ENCODE results near the gene CPE. TPM values are rescaled to one million over a fixed set of nuclear protein-coding genes. Genes with fewer than 3 reads are reported as not detected.
A peak's percentile ranks its signal among the peaks of the same experiment; 100 is the strongest.

CPE gene
- total and polyA plus RNA-seq, 4 donors = 3.0 to 5.6 (median 4.5) TPM

GRCh38 chr4:165370530-165370929, 8.3 kb upstream of the CPE start:
- no peaks in the 10 kb centered on the region for H3K36me3 ChIP-seq (ENCODE audit: control insufficient read depth in 4 of 4, insufficient read depth in 3 of 4, low read depth in 1 of 4, low read length in 3 of 4)
- H3K9ac ChIP-seq (ENCODE audit: low read depth in 1 of 2, low read length in 2 of 2) = no peak overlapping the region
- 88% methylated on average over 1 of the region's 1 CpG for WGBS
- no peak for TF ChIP-seq NR2F2 (IDR thresholded peaks at IDR 0.05)
- TF ChIP-seq FOXA1 (IDR thresholded peaks at IDR 0.05) = no peak
- TF ChIP-seq CTCF (IDR thresholded peaks at IDR 0.05; ENCODE audit: low read depth, low read length, missing input control) = no peak
- no peak for TF ChIP-seq TAF1 (conservative IDR thresholded peaks at IDR 0.05)
- TF ChIP-seq EGR1 (IDR thresholded peaks at IDR 0.05; ENCODE audit: low read depth in 2 of 2) = no peak
- TF ChIP-seq SP1 (IDR thresholded peaks at IDR 0.05) = no peak
- no peak for DNase-seq (ENCODE audit: low spot score)
- H3K27me3 ChIP-seq (ENCODE audit: control insufficient read depth in 4 of 4, insufficient read depth in 4 of 4, low read length in 3 of 4) = no peaks in the 10 kb centered on the region
- no peaks in the 10 kb centered on the region for H3K9me3 ChIP-seq (ENCODE audit: control insufficient read depth in 4 of 4, low read length in 3 of 4)
- no peak overlapping the region for H3K4me3 ChIP-seq (ENCODE audit: low read depth in 1 of 3, low read length in 3 of 3)
- H3K27ac ChIP-seq (ENCODE audit: low read depth in 1 of 2, low read length in 2 of 2) = no peak overlapping the region
- peaks cover 0 to 4% (median 0%) of the 10 kb centered on the region in 4 donors for H3K4me1 ChIP-seq (ENCODE audit: control insufficient read depth in 4 of 4, insufficient read depth in 4 of 4, low read length in 3 of 4)

GRCh38 chr4:165375465-165375864, 3.3 kb upstream of the CPE start:
- no peak overlapping the region for H3K27ac ChIP-seq (ENCODE audit: low read depth in 1 of 2, low read length in 2 of 2)
- H3K4me1 ChIP-seq (ENCODE audit: control insufficient read depth in 4 of 4, insufficient read depth in 4 of 4, low read length in 3 of 4) = peaks cover 4 to 10% (median 5%) of the 10 kb centered on the region in 4 donors
- H3K4me3 ChIP-seq (ENCODE audit: low read depth in 1 of 3, low read length in 3 of 3) = no peak overlapping the region
- no peaks in the 10 kb centered on the region for H3K9me3 ChIP-seq (ENCODE audit: control insufficient read depth in 4 of 4, low read length in 3 of 4)
- H3K9ac ChIP-seq (ENCODE audit: low read depth in 1 of 2, low read length in 2 of 2) = no peak overlapping the region
- no peaks in the 10 kb centered on the region for H3K36me3 ChIP-seq (ENCODE audit: control insufficient read depth in 4 of 4, insufficient read depth in 3 of 4, low read depth in 1 of 4, low read length in 3 of 4)
- no peak for DNase-seq (ENCODE audit: low spot score)
- TF ChIP-seq HNF4G (IDR thresholded peaks at IDR 0.05) = no peak
- no peak for TF ChIP-seq NR2F2 (IDR thresholded peaks at IDR 0.05)
- no peak for TF ChIP-seq TAF1 (conservative IDR thresholded peaks at IDR 0.05)
- no peak for TF ChIP-seq EGR1 (IDR thresholded peaks at IDR 0.05; ENCODE audit: low read depth in 2 of 2)
- no peak for TF ChIP-seq RAD21 (IDR thresholded peaks at IDR 0.05)
- no peak for TF ChIP-seq ATF3 (IDR thresholded peaks at IDR 0.05)
- TF ChIP-seq JUND (IDR thresholded peaks at IDR 0.05) = no peak
- no peak for TF ChIP-seq HNF4A (conservative IDR thresholded peaks at IDR 0.05)
- no peak for TF ChIP-seq FOXA1 (IDR thresholded peaks at IDR 0.05)
- WGBS = 86% methylated on average over 2 of the region's 2 CpGs
- H3K27me3 ChIP-seq (ENCODE audit: control insufficient read depth in 4 of 4, insufficient read depth in 4 of 4, low read length in 3 of 4) = no peaks in the 10 kb centered on the region

- Histone ChIP-seq H3K4me3 (ENCODE audit: low read depth in 1 of 3, low read length in 3 of 3) (peak overlapping the region; percentile 50 to 66 (median 65)), H3K9ac (ENCODE audit: low read depth in 1 of 2, low read length in 2 of 2) (peak overlapping the region in 1 of 2 donors; percentile 62)
- no peak for TF ChIP-seq CTCF (IDR thresholded peaks at IDR 0.05; ENCODE audit: low read depth, low read length, missing input control)
- TF ChIP-seq ATF3 (IDR thresholded peaks at IDR 0.05) = no peak
- TF ChIP-seq YY1 (IDR thresholded peaks at IDR 0.05) = no peak
- TF ChIP-seq FOXA2 (IDR thresholded peaks at IDR 0.05) = no peak
- TF ChIP-seq TAF1 (conservative IDR thresholded peaks at IDR 0.05) = no peak
- TF ChIP-seq RAD21 (IDR thresholded peaks at IDR 0.05) = no peak
- no peak for TF ChIP-seq MAX (IDR thresholded peaks at IDR 0.05)
- no peak for TF ChIP-seq FOXA1 (IDR thresholded peaks at IDR 0.05)
- no peak for TF ChIP-seq HNF4G (IDR thresholded peaks at IDR 0.05)
- TF ChIP-seq ZBTB33 (IDR thresholded peaks at IDR 0.05) = no peak
- TF ChIP-seq SP1 (IDR thresholded peaks at IDR 0.05) = no peak
- no peak for TF ChIP-seq EGR1 (IDR thresholded peaks at IDR 0.05; ENCODE audit: low read depth in 2 of 2)
- no peak for TF ChIP-seq NR2F2 (IDR thresholded peaks at IDR 0.05)
- no peak for TF ChIP-seq GABPA (IDR thresholded peaks at IDR 0.05 in 1 of 2, conservative IDR thresholded peaks at IDR 0.05 in 1 of 2)
- TF ChIP-seq HNF4A (conservative IDR thresholded peaks at IDR 0.05) = no peak
Observed at GRCh38 chr4:165378398-165378744, 437 bp upstream of the CPE start.

More at GRCh38 chr4:165378398-165378744, 437 bp upstream of the CPE start:
- H3K4me1 ChIP-seq (ENCODE audit: control insufficient read depth in 4 of 4, insufficient read depth in 4 of 4, low read length in 3 of 4) = peaks cover 4 to 10% (median 5%) of the 10 kb centered on the region in 4 donors
- 65% methylated on average over 1 of the region's 1 CpG for WGBS
- no peak for DNase-seq (ENCODE audit: low spot score)
- H3K27ac ChIP-seq (ENCODE audit: low read depth in 1 of 2, low read length in 2 of 2) = no peak overlapping the region
- H3K36me3 ChIP-seq (ENCODE audit: control insufficient read depth in 4 of 4, insufficient read depth in 3 of 4, low read depth in 1 of 4, low read length in 3 of 4) = no peaks in the 10 kb centered on the region
- no peaks in the 10 kb centered on the region for H3K9me3 ChIP-seq (ENCODE audit: control insufficient read depth in 4 of 4, low read length in 3 of 4)
- no peaks in the 10 kb centered on the region for H3K27me3 ChIP-seq (ENCODE audit: control insufficient read depth in 4 of 4, insufficient read depth in 4 of 4, low read length in 3 of 4)
